GM19099 (cell line): ENCODE measurements around the gene NOX1.

Experiments
- POLR2A ChIP-seq: IDR thresholded peaks from 3 replicates; pipeline ENCODE4 v1.6.1; 2011; ENCODE audit warnings: low read depth; ENCODE audit not compliant: insufficient read length; ENCODE audit errors: extremely low read depth

NOX1 gene

DNA sequence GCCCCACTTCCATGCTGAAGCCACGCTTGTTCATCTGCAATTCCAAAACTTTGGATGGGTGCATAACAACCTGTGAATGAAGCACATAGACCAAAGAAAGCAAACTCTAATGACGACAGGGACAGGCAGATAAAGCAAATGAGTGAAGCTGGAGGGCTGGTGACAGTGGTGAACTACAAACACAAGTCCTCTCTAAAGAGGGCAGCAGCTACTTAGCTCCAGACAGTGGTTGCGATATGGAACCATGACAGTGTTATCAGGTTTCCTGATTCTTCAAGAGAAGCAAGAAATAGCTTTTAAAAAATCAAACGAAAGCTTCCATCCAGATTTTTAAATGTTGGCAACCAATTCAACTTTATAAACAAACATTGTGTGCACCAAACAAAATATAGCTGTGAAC, 23.8 kb downstream of the NOX1 start:
- TF ChIP-seq POLR2A = no peak

GRCh38 chrX:100831219-100831946, 42.8 kb downstream of the NOX1 start:
- TF ChIP-seq POLR2A = no peak

DNA sequence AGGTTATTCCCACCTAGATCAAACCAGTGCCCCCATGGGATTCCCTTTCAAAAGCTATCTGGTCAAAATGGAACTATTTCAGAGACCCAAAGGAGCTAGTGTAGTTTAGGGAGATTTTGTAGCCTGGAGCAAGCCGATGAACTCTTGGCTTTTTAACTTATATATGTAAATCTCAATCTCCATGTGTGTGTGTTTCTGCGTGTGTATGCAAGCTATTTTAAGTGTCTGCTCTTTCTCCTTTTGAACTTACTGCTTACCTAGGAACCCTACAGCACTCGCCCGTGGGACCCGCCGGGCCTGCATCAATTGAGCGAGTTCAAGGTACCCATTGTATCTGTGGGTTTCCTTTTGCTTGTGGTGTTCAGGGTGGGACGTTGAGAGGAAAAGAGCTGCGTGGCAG, 43.6 kb downstream of the NOX1 start:
- no peak for TF ChIP-seq POLR2A

DNA sequence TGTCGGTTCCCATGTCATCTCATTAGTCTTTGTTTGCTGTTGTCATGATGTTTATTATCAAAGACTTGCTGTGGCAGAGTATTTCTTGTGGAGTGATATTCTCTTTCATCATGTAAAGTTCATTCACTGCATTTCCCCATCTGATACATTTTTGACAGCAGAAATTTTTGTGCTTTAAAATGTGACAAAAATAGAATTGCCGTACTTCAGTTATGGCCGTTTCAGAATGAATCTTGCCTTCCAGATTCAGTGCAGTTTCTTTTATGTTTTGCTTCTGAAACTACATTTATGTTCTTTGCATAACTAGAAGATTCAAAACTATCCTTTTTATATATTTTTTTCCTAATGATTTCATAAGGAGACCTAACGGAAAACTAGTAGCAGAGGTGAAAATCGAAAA, 44.0 kb downstream of the NOX1 start:
- no peak for TF ChIP-seq POLR2A

GRCh38 chrX:100829730-100830129, 44.4 kb downstream of the NOX1 start:
- no peak for TF ChIP-seq POLR2A

- peak; percentile 77 for TF ChIP-seq POLR2A
These were observed 54.1 kb downstream of the NOX1 start, which contains the start of gene CSTF2 for GRCh38 chrX:100819837-100820666. CSTF2 (plus strand) TSS chrX:100820391; CDS start chrX:100820417, 26 bp downstream.

DNA sequence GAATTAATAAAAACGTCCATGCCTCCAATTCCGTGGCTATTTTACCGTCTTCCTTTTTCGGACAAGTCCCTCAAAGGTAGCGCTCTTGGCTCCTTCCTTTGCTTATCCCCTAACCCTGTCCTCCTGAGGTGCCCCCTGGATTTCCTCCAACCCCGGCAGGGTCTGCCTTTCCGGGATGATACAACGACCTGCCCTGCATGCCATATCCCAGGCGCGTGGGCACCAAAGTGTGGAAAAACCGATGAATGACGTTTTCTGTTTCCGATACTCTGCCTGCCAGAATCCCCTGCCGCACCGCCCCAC, 54.7 kb downstream of the NOX1 start:
- TF ChIP-seq POLR2A = no peak

- TF ChIP-seq POLR2A = no peak
These were observed 56.8 kb downstream of the NOX1 start for GRCh38 chrX:100817340-100817739.

- no peak for TF ChIP-seq POLR2A
These were observed 61.7 kb downstream of the NOX1 start for GRCh38 chrX:100812216-100813158.

- TF ChIP-seq POLR2A = no peak
These were observed 69.4 kb downstream of the NOX1 start for GRCh38 chrX:100804780-100805179.

DNA sequence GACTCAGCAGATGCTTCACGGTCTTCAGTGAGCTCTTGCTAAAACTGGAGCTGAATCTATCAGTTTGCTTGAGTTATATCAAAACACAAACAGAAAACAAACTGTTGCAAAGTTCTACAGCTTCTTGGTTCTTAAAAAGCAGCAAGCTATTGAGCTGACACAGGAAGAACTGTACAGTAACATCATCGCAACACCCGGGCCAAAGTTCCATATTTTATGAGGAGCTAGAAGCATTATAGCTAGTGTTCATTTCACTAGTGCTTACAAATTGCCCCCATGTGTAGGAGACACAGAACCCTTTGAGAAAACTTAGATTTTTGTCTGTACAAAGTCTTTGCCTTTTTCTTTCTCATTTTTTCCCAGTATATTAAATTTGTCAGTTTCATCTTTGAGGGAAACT, 71.3 kb downstream of the NOX1 start:
- TF ChIP-seq POLR2A = no peak

DNA sequence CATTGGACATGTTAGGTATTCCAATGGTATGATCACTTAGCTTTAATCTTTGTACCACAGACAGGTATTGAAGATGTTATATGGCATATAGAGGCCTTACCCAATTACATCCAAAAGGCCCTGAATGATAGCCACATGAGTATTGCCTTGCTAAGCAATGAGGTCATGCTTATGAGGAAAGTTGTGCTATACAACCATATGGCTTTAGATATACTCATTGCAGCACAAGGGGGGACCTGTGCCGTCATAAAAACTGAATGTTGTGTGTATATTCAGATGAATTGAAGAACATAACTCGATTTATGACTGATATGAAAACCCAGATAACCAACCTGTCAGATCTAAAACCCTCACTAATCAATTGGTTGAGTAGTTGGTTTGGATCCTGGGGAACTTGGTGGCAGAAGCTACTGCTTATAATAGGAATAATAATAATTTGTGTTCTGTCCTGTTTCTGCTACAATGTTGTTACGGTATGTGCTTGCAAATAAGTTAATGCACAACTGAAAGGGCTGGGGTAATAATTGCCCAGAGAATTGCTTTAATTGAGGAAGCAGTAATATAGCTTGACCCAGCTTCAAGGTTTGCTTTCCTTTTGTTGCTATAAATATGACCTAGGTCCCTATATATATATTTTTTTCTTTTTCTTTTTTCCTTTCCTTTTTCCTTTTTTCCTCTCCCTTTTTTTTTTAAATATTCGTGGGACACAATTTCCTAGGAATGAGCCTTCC, 75.5 kb downstream of the NOX1 start:
- no peak for TF ChIP-seq POLR2A

DNA sequence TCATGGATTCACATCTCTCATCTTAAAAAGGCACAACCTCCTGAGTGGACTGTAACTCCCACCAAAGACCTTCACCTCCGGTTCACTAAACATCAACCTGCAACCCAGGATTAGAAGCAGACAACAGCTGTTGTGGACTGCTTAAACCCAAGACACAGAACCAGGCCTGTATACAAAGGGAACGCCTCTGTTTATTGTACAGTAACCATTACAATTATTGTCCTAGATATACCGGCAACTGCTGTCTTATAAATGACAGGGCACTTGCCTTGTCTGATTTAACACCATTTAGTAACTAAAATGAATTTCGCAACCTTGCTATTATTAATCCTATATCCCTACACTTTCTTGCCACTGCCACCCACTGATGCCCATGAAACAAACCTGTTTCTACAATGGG, 76.8 kb downstream of the NOX1 start:
- no peak for TF ChIP-seq POLR2A
